ENCODE measurements around the gene OLAH. TPM values are rescaled to one million over a fixed set of nuclear protein-coding genes. Genes with fewer than 3 reads are reported as not detected.
A peak's percentile ranks its signal among the peaks of the same experiment; 100 is the strongest.
"Not testable (repeated sequence)": the region's sequence is repeated elsewhere in the genome, so short reads cannot be mapped to it uniquely, and the experiment has no call there.

The OLAH gene
- polyA plus RNA-seq, 3 donors = 0.09 TPM; not detected in 2

DNA sequence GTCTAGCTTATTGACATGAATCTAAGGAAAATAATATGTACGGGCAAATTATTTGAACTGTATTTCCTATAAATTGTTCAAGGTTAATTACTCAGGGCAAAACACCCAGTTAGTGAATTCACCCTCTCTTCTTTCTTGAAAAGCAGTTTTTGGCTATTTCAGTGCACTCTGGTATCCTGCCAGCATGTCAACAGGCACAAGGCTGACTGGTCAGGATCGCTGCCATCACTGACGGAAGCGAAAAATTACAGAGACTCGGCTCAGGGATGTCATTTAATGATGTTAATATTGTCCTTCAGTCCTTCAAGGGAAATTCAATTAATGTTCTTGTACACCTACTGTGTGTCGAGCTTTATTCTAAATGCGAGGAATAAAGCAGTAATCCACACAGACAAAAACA, 28.3 kb upstream of the OLAH start:
- Mint-ChIP-seq H3K27me3 (ENCODE audit: low read depth in 3 of 3) (peaks cover 2 to 3% (median 2%) of the 10 kb centered on the region in 3 donors), H3K4me3 (no peak overlapping the region), H3K27ac (no peak overlapping the region), H3K4me1 (no peaks in the 10 kb centered on the region), H3K9me3 (no peaks in the 10 kb centered on the region), H3K36me3 (no peaks in the 10 kb centered on the region)
- Histone ChIP-seq H3K4me3 (replicated peaks in 1 of 3; ENCODE audit: low read depth in 2 of 3, low read length in 3 of 3) (no peak overlapping the region), H3K9me3 (replicated peaks in 1 of 2; ENCODE audit: control insufficient read depth in 1 of 2, insufficient read depth in 1 of 2, low read length in 2 of 2) (no peaks in the 10 kb centered on the region), H3K27me3 (ENCODE audit: control insufficient read depth in 2 of 2, insufficient read depth in 2 of 2, low read length in 2 of 2) (no peaks in the 10 kb centered on the region), H3K79me2 (ENCODE audit: insufficient read depth, low read length) (no peaks in the 10 kb centered on the region), H3K9ac (ENCODE audit: insufficient read depth, low read length, poor library complexity, severe bottlenecking) (no peak overlapping the region), H2AFZ (ENCODE audit: insufficient read depth, low read depth, low read length, poor library complexity, severe bottlenecking) (no peak overlapping the region), H3K27ac (ENCODE audit: low read depth in 1 of 2, low read length in 2 of 2) (no peak overlapping the region), H3K4me1 (ENCODE audit: control insufficient read depth in 1 of 2, insufficient read depth in 2 of 2, low read length in 2 of 2) (no peaks in the 10 kb centered on the region), H3K36me3 (replicated peaks in 1 of 2; ENCODE audit: control insufficient read depth in 1 of 2, insufficient read depth in 2 of 2, low read length in 2 of 2) (no peaks in the 10 kb centered on the region), H4K20me1 (ENCODE audit: insufficient read depth, low read length) (no peaks in the 10 kb centered on the region), H3K4me2 (replicated peaks; ENCODE audit: extremely low read depth, low read length, poor library complexity, severe bottlenecking) (no peak overlapping the region)
- intact Hi-C loops (cut with micrococcal nuclease) = no loop called here
- TF ChIP-seq, protein P1, sequence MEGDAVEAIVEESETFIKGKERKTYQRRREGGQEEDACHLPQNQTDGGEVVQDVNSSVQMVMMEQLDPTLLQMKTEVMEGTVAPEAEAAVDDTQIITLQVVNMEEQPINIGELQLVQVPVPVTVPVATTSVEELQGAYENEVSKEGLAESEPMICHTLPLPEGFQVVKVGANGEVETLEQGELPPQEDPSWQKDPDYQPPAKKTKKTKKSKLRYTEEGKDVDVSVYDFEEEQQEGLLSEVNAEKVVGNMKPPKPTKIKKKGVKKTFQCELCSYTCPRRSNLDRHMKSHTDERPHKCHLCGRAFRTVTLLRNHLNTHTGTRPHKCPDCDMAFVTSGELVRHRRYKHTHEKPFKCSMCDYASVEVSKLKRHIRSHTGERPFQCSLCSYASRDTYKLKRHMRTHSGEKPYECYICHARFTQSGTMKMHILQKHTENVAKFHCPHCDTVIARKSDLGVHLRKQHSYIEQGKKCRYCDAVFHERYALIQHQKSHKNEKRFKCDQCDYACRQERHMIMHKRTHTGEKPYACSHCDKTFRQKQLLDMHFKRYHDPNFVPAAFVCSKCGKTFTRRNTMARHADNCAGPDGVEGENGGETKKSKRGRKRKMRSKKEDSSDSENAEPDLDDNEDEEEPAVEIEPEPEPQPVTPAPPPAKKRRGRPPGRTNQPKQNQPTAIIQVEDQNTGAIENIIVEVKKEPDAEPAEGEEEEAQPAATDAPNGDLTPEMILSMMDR (IDR thresholded peaks at IDR 0.05) = no peak
- no peak for DNase-seq
- WGBS (ENCODE audit: insufficient coverage) = 80% methylated on average over 1 of the region's 7 CpGs

GRCh38 chr10:15020966-15021365, 22.8 kb upstream of the OLAH start:
- no CpG with 5 or more reads among the region's 5 CpGs for WGBS (ENCODE audit: insufficient coverage)
- H4K20me1 ChIP-seq (ENCODE audit: insufficient read depth, low read length); intact Hi-C loops (cut with micrococcal nuclease); H3K27ac ChIP-seq (ENCODE audit: low read depth in 1 of 2, low read length in 2 of 2); H3K27me3 Mint-ChIP-seq (ENCODE audit: low read depth in 3 of 3); H3K4me2 ChIP-seq (replicated peaks; ENCODE audit: extremely low read depth, low read length, poor library complexity, severe bottlenecking); H3K9ac ChIP-seq (ENCODE audit: insufficient read depth, low read length, poor library complexity, severe bottlenecking); H3K4me1 ChIP-seq (ENCODE audit: control insufficient read depth in 1 of 2, insufficient read depth in 2 of 2, low read length in 2 of 2); H3K9me3 ChIP-seq (replicated peaks in 1 of 2; ENCODE audit: control insufficient read depth in 1 of 2, insufficient read depth in 1 of 2, low read length in 2 of 2); H3K9me3 Mint-ChIP-seq; H2AFZ ChIP-seq (ENCODE audit: insufficient read depth, low read depth, low read length, poor library complexity, severe bottlenecking); H3K36me3 Mint-ChIP-seq; H3K27me3 ChIP-seq (ENCODE audit: control insufficient read depth in 2 of 2, insufficient read depth in 2 of 2, low read length in 2 of 2); H3K36me3 ChIP-seq (replicated peaks in 1 of 2; ENCODE audit: control insufficient read depth in 1 of 2, insufficient read depth in 2 of 2, low read length in 2 of 2); H3K79me2 ChIP-seq (ENCODE audit: insufficient read depth, low read length); H3K4me3 Mint-ChIP-seq; H3K4me3 ChIP-seq (replicated peaks in 1 of 3; ENCODE audit: low read depth in 2 of 3, low read length in 3 of 3): not testable (repeated sequence)
- Mint-ChIP-seq H3K4me1 (peaks cover 13% of the 10 kb centered on the region), H3K27ac (peak overlapping the region in 4 of 7 donors; percentile 2 to 58 (median 32))
- peak; percentile 44 to 80 (median 49) for DNase-seq

- H3K27me3 Mint-ChIP-seq (ENCODE audit: low read depth in 3 of 3); H3K27ac Mint-ChIP-seq; H3K27me3 ChIP-seq (ENCODE audit: control insufficient read depth in 2 of 2, insufficient read depth in 2 of 2, low read length in 2 of 2); H3K27ac ChIP-seq (ENCODE audit: low read depth in 1 of 2, low read length in 2 of 2); H3K9ac ChIP-seq (ENCODE audit: insufficient read depth, low read length, poor library complexity, severe bottlenecking); H3K4me2 ChIP-seq (replicated peaks; ENCODE audit: extremely low read depth, low read length, poor library complexity, severe bottlenecking); H3K79me2 ChIP-seq (ENCODE audit: insufficient read depth, low read length); H3K36me3 Mint-ChIP-seq; H3K4me3 ChIP-seq (replicated peaks in 1 of 3; ENCODE audit: low read depth in 2 of 3, low read length in 3 of 3); DNase-seq; H3K9me3 Mint-ChIP-seq; H3K4me1 ChIP-seq (ENCODE audit: control insufficient read depth in 1 of 2, insufficient read depth in 2 of 2, low read length in 2 of 2); H3K9me3 ChIP-seq (replicated peaks in 1 of 2; ENCODE audit: control insufficient read depth in 1 of 2, insufficient read depth in 1 of 2, low read length in 2 of 2); H3K4me3 Mint-ChIP-seq; H4K20me1 ChIP-seq (ENCODE audit: insufficient read depth, low read length); H2AFZ ChIP-seq (ENCODE audit: insufficient read depth, low read depth, low read length, poor library complexity, severe bottlenecking); intact Hi-C loops (cut with micrococcal nuclease); H3K36me3 ChIP-seq (replicated peaks in 1 of 2; ENCODE audit: control insufficient read depth in 1 of 2, insufficient read depth in 2 of 2, low read length in 2 of 2): not testable (repeated sequence)
- peaks cover 13% of the 10 kb centered on the region for H3K4me1 Mint-ChIP-seq
- WGBS (ENCODE audit: insufficient coverage) = no CpG with 5 or more reads among the region's 6 CpGs
Observed at GRCh38 chr10:15023079-15023478, 20.7 kb upstream of the OLAH start.

DNA sequence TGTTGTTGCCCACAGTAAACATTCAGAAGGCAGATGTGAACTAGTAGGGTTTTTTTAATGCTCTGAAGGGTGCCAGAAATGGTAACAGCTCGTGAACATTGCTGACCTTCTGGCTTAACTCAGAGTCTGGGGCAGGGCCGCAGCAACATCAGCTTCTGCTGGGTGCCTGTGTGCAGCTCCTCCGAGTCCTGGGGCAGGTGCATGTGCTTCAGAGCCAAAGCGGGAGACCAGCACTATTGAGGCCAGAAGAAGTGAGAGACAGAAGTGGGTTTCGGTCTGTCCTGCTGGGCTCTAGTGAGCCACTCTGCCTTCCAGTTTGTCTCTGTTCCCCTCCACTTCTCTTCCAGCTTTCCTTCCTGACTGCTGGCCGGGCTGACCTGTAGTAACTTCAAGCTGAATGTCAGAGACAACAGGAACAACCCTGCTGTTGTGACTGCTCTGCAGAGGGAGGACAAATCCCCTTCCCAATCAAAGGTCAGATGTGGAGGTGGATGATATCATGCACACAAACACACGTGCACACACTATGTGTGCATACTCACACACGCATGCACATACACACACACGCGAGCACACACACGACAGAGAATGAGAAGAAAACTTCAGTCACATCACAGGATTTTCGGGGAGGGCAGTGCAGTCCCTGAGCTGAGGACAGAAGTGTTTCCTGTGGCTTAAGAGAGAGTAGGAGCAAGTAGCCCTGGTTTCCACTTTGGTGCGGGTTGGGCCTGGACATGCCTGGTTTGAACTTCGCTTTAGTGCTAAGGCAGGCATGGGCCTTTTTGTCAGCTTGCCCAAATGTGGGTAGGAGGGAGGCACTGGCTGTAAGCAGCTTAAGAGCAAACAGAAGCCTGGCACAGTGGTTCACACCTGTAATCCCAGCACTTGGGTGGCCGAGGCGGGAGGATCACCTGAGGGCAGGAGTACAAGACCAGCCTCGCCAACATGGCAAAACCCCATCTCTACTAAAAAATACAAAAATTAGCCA, 19.4 kb upstream of the OLAH start:
- H3K79me2 ChIP-seq (ENCODE audit: insufficient read depth, low read length); H3K9me3 ChIP-seq (replicated peaks in 1 of 2; ENCODE audit: control insufficient read depth in 1 of 2, insufficient read depth in 1 of 2, low read length in 2 of 2); H3K36me3 Mint-ChIP-seq; H3K4me2 ChIP-seq (replicated peaks; ENCODE audit: extremely low read depth, low read length, poor library complexity, severe bottlenecking); H3K4me1 ChIP-seq (ENCODE audit: control insufficient read depth in 1 of 2, insufficient read depth in 2 of 2, low read length in 2 of 2); H3K27ac Mint-ChIP-seq; H3K27me3 Mint-ChIP-seq (ENCODE audit: low read depth in 3 of 3); H3K4me3 ChIP-seq (replicated peaks in 1 of 3; ENCODE audit: low read depth in 2 of 3, low read length in 3 of 3); intact Hi-C loops (cut with micrococcal nuclease); H3K9ac ChIP-seq (ENCODE audit: insufficient read depth, low read length, poor library complexity, severe bottlenecking); H3K9me3 Mint-ChIP-seq; H3K36me3 ChIP-seq (replicated peaks in 1 of 2; ENCODE audit: control insufficient read depth in 1 of 2, insufficient read depth in 2 of 2, low read length in 2 of 2); H3K4me3 Mint-ChIP-seq; H4K20me1 ChIP-seq (ENCODE audit: insufficient read depth, low read length); H2AFZ ChIP-seq (ENCODE audit: insufficient read depth, low read depth, low read length, poor library complexity, severe bottlenecking); H3K27me3 ChIP-seq (ENCODE audit: control insufficient read depth in 2 of 2, insufficient read depth in 2 of 2, low read length in 2 of 2); DNase-seq; H3K27ac ChIP-seq (ENCODE audit: low read depth in 1 of 2, low read length in 2 of 2): not testable (repeated sequence)
- H3K4me1 Mint-ChIP-seq = peaks cover 13% of the 10 kb centered on the region
- WGBS (ENCODE audit: insufficient coverage) = 75% methylated on average over 4 of the region's 17 CpGs

Data from CD14-positive monocyte (primary cell).